H9 (cell line): ENCODE data around the gene SEPTIN2. TPM values are rescaled to one million over a fixed set of nuclear protein-coding genes. Genes with fewer than 3 reads are reported as not detected.

ENCODE experiments used
- DNase-seq: peaks from one replicate; pipeline ENCODE4 v3.0.0-alpha.2; 2017
- H2AFZ ChIP-seq: one replicate; pipeline ENCODE4 v1.6.1; 2013; ENCODE audit warnings: mild to moderate bottlenecking, low read length, control low read depth, moderate library complexity
- H2AK5ac ChIP-seq: 2 replicates; pipeline ENCODE4 v1.6.1; 2013; ENCODE audit warnings: low read length, control low read depth, mixed read lengths; ENCODE audit not compliant: insufficient read length
- H2BK120ac ChIP-seq: one replicate; pipeline ENCODE4 v1.6.1; 2013; ENCODE audit warnings: low read depth, mild to moderate bottlenecking, low read length, control low read depth, inconsistent platforms; ENCODE audit not compliant: poor library complexity, severe bottlenecking
- H2BK12ac ChIP-seq: 2 replicates; pipeline ENCODE4 v1.6.1; 2013; ENCODE audit warnings: low read length, control low read depth, mixed read lengths, low read depth; ENCODE audit not compliant: insufficient read length
- H2BK15ac ChIP-seq: 2 replicates; pipeline ENCODE4 v1.6.1; 2013; ENCODE audit warnings: low read depth, low read length, control low read depth
- H2BK20ac ChIP-seq: one replicate; pipeline ENCODE4 v1.6.1; 2013; ENCODE audit warnings: low read depth, mild to moderate bottlenecking, low read length, control low read depth, inconsistent platforms; ENCODE audit not compliant: poor library complexity, severe bottlenecking
- H2BK5ac ChIP-seq: 2 replicates; pipeline ENCODE4 v1.6.1; 2013; ENCODE audit warnings: low read length, control low read depth, mixed read lengths; ENCODE audit not compliant: insufficient read length
- H3K14ac ChIP-seq: 2 replicates; pipeline ENCODE4 v1.6.1; 2013; ENCODE audit warnings: low read length, control low read depth; ENCODE audit not compliant: insufficient read depth
- H3K18ac ChIP-seq: 2 replicates; pipeline ENCODE4 v1.6.1; 2013; ENCODE audit warnings: low read depth, mild to moderate bottlenecking, mixed read lengths, low read length, control low read depth; ENCODE audit not compliant: insufficient read length
- H3K23ac ChIP-seq: 2 replicates; pipeline ENCODE4 v1.6.1; 2013; ENCODE audit warnings: low read length, control low read depth, mixed read lengths, low read depth; ENCODE audit not compliant: insufficient read length
- H3K23me2 ChIP-seq: 2 replicates; pipeline ENCODE4 v1.6.1; 2013; ENCODE audit warnings: low read depth, mild to moderate bottlenecking, mixed read lengths, low read length, control low read depth; ENCODE audit not compliant: insufficient read length, poor library complexity, severe bottlenecking
- H3K27ac ChIP-seq: 2 replicates; pipeline ENCODE4 v1.5.1; 2013; ENCODE audit warnings: low read length, control low read depth, mixed read lengths, low read depth; ENCODE audit not compliant: insufficient read length
- H3K27me3 ChIP-seq: 2 replicates; pipeline ENCODE4 v1.6.1; 2013; ENCODE audit warnings: low read length, control low read depth, inconsistent platforms; ENCODE audit not compliant: insufficient read depth
- H3K4ac ChIP-seq: 2 replicates; pipeline ENCODE4 v1.6.1; 2013; ENCODE audit warnings: low read depth, mild to moderate bottlenecking, control low read depth, inconsistent platforms, low read length, moderate library complexity
- H3K4me1 ChIP-seq: 2 replicates; pipeline ENCODE4 v1.6.1; 2013; ENCODE audit warnings: low read length, control low read depth, inconsistent platforms; ENCODE audit not compliant: insufficient read depth
- H3K4me2 ChIP-seq: 2 replicates; pipeline ENCODE4 v1.6.1; 2013; ENCODE audit warnings: low read length, control low read depth, mixed read lengths; ENCODE audit not compliant: insufficient read length, insufficient read depth
- H3K56ac ChIP-seq: 2 replicates; pipeline ENCODE4 v1.6.1; 2013; ENCODE audit warnings: low read depth, mild to moderate bottlenecking, mixed read lengths, low read length, control low read depth; ENCODE audit not compliant: insufficient read length
- H3K79me1 ChIP-seq: 2 replicates; pipeline ENCODE4 v1.6.1; 2013; ENCODE audit warnings: low read depth, mild to moderate bottlenecking, moderate library complexity, low read length, control low read depth, inconsistent platforms; ENCODE audit not compliant: insufficient read depth, poor library complexity, severe bottlenecking
- H3K79me2 ChIP-seq: 2 replicates; pipeline ENCODE4 v1.6.1; 2013; ENCODE audit warnings: low read length, control low read depth, inconsistent platforms; ENCODE audit not compliant: insufficient read depth
- H3K9ac ChIP-seq: 2 replicates; pipeline ENCODE4 v1.6.1; 2013; ENCODE audit warnings: low read length, control low read depth, mixed read lengths; ENCODE audit not compliant: insufficient read length; ENCODE audit errors: extremely low read depth
- H3K9me3 ChIP-seq: one replicate; pipeline ENCODE4 v1.6.1; 2013; ENCODE audit warnings: low read depth, low read length, inconsistent platforms; ENCODE audit not compliant: control insufficient read depth
- H3T11ph ChIP-seq: one replicate; pipeline ENCODE4 v1.6.1; 2013; ENCODE audit warnings: mild to moderate bottlenecking, low read length, control low read depth, inconsistent platforms
- H4K20me1 ChIP-seq: one replicate; pipeline ENCODE4 v1.6.1; 2013; ENCODE audit not compliant: control insufficient read depth, insufficient read length, insufficient read depth
- H4K5ac ChIP-seq: 2 replicates; pipeline ENCODE4 v1.6.1; 2013; ENCODE audit warnings: low read depth, mild to moderate bottlenecking, mixed read lengths, low read length, control low read depth; ENCODE audit not compliant: insufficient read length
- H4K8ac ChIP-seq: replicated peaks from 2 replicates; pipeline ENCODE4 v1.6.1; 2013; ENCODE audit warnings: low read length, control low read depth, mixed read lengths, low read depth; ENCODE audit not compliant: insufficient read length
- H4K91ac ChIP-seq: 2 replicates; pipeline ENCODE4 v1.6.1; 2013; ENCODE audit warnings: low read depth, mild to moderate bottlenecking, moderate library complexity, mixed read lengths, low read length, control low read depth; ENCODE audit not compliant: insufficient read length
- H3K27ac Mint-ChIP-seq, 3 experiments: 2 replicates in 2 of 3; 3 replicates in 1 of 3; pipeline ENCODE4 v1.8.0; 2020 to 2021; ENCODE audit warnings: mixed read lengths in 3 of 3, mild to moderate bottlenecking in 1 of 3, moderate library complexity in 1 of 3
- H3K27me3 Mint-ChIP-seq: 2 replicates; pipeline ENCODE4 v1.8.0; 2021; ENCODE audit warnings: low read depth, mild to moderate bottlenecking, moderate library complexity, mixed read lengths
- H3K36me3 Mint-ChIP-seq, 3 experiments: 2 replicates in 2 of 3; 3 replicates in 1 of 3; pipeline ENCODE4 v1.8.0; 2020 to 2021; ENCODE audit warnings: low read depth in 3 of 3, mixed read lengths in 3 of 3; ENCODE audit not compliant: insufficient read depth in 1 of 3
- H3K4me1 Mint-ChIP-seq, 2 experiments: 2 replicates each; pipeline ENCODE4 v1.8.0; 2020; ENCODE audit warnings: mixed read lengths in 2 of 2
- H3K4me3 Mint-ChIP-seq, 2 experiments: 2 replicates in 1 of 2; 3 replicates in 1 of 2; pipeline ENCODE4 v1.8.0; 2020 to 2021; ENCODE audit warnings: mild to moderate bottlenecking in 2 of 2, mixed read lengths in 2 of 2, moderate library complexity in 1 of 2
- H3K9me3 Mint-ChIP-seq, 2 experiments: 2 replicates in 1 of 2; 3 replicates in 1 of 2; pipeline ENCODE4 v1.8.0; 2020; ENCODE audit warnings: mild to moderate bottlenecking in 2 of 2, mixed read lengths in 2 of 2, moderate library complexity in 1 of 2
- CTCF ChIP-seq: fragments of 200-600 bp; sonication (generic); conservative IDR thresholded peaks from 3 replicates; pipeline ENCODE4 v1.8.0; 2021; ENCODE audit warnings: antibody characterized with exemption, mild to moderate bottlenecking
- WGBS: extraction: QIAGEN DNeasy Blood & Tissue Kit; methylation state at CpG from one replicate; pipeline ENCODE4 v1.1.7; 2013; ENCODE audit warnings: missing lambda C conversion rate, low lambda C conversion rate, mixed read lengths; ENCODE audit not compliant: insufficient read length; ENCODE audit errors: extremely low coverage; 5-methylcytosine and 5-hydroxymethylcytosine counted together
- total RNA-seq: library from RNA; stranded (reverse); gene quantifications from 2 replicates; pipeline ENCODE4 v1.2.1, GENCODE V29; 2021

Gene SEPTIN2
- total RNA-seq, 1 experiment from 2014 or later = 385 TPM

- Histone ChIP-seq H2BK12ac (no peak overlapping the region), H4K20me1 (no peaks in the 10 kb centered on the region), H2AK5ac (no peak overlapping the region), H2AFZ (no peak overlapping the region), H3K9me3 (no peaks in the 10 kb centered on the region), H3K9ac (no peak overlapping the region), H3T11ph (no peak overlapping the region), H4K8ac (no peak overlapping the region), H2BK120ac (no peak overlapping the region), H2BK5ac (no peak overlapping the region), H3K18ac (no peak overlapping the region), H4K91ac (no peak overlapping the region), H4K5ac (no peak overlapping the region), H3K27me3 (no peaks in the 10 kb centered on the region), H3K56ac (no peak overlapping the region), H3K79me2 (peaks cover 76% of the 10 kb centered on the region), H3K23ac (no peak overlapping the region), H3K14ac (no peak overlapping the region), H3K4me2 (no peak overlapping the region), H3K23me2 (peaks cover 9% of the 10 kb centered on the region), H2BK20ac (no peak overlapping the region), H3K4ac (no peak overlapping the region), H3K27ac (no peak overlapping the region), H2BK15ac (no peak overlapping the region), H3K4me1 (peaks cover 3% of the 10 kb centered on the region), H3K79me1 (peaks cover 7% of the 10 kb centered on the region)
- no CpG with 5 or more reads among the region's 1 CpG for WGBS
- Mint-ChIP-seq H3K27ac (peak overlapping the region in 1 of 3 experiments; percentile 86; a peak in 2 of 7 replicates), H3K9me3 (no peaks in the 10 kb centered on the region), H3K36me3 (peaks cover 9 to 38% (median 37%) of the 10 kb centered on the region in 3 experiments; a peak in 6 of 7 replicates), H3K4me1 (peaks cover 61 to 64% of the 10 kb centered on the region in 2 experiments), H3K27me3 (no peaks in the 10 kb centered on the region), H3K4me3 (peak overlapping the region in 1 of 2 experiments; percentile 43; a peak in 1 of 5 replicates)
- TF ChIP-seq CTCF = no peak
- no peak for DNase-seq
These were observed 5.3 kb downstream of the SEPTIN2 start for GRCh38 chr2:241321033-241321432.
